Esophagus squamous epithelium (tissue), 4 donors: ENCODE measurements around the gene LIMK1.
"Not testable (repeated sequence)": the region's sequence is repeated elsewhere in the genome, so short reads cannot be mapped to it uniquely, and the experiment has no call there.

Experiments
- CTCF ChIP-seq, 6 experiments: fragments of 450-650 bp in 4 of 6; fragments of 200-600 bp in 2 of 6; sonication (generic) in 2 of 6; IDR thresholded peaks; one replicate each; pipeline ENCODE4 v1.5.1; 2016 to 2019; ENCODE audit warnings: antibody characterized with exemption in 6 of 6, mild to moderate bottlenecking in 4 of 6, moderate library complexity in 4 of 6
- POLR2A ChIP-seq, 4 donors: fragments of 450-650 bp; IDR thresholded peaks; one replicate each; pipeline ENCODE4 v1.6.1; 2017; ENCODE audit warnings: antibody characterized with exemption in 4 of 4, mild to moderate bottlenecking in 4 of 4, moderate library complexity in 3 of 4

GRCh38 chr7:74123892-74124291 lies 40.3 kb downstream of the LIMK1 start:
- TF ChIP-seq CTCF, POLR2A (IDR thresholded peaks at IDR 0.05): not testable (repeated sequence)
